Left renal pelvis (tissue), 4 donors: ENCODE results near the gene CHST15. TPM values are rescaled to one million over a fixed set of nuclear protein-coding genes. Genes with fewer than 3 reads are reported as not detected.

ENCODE experiments used
- DNase-seq, 4 donors: peaks; one replicate each; pipeline ENCODE4 v3.0.0-alpha.2; 2013; ENCODE audit warnings: low read depth in 4 of 4, low spot score in 3 of 4
- polyA plus RNA-seq, 4 donors: library from polyadenylated mRNA; unstranded; fragments of 120-200 nt; gene quantifications; one replicate each; pipeline ENCODE4 v1.2.1, GENCODE V29; 2013; ENCODE audit not compliant: insufficient read length in 4 of 4

The CHST15 gene
- polyA plus RNA-seq, 4 donors = 16.6 to 38.5 (median 20.0) TPM

GRCh38 chr10:124125305-124126116, 32.1 kb upstream of the CHST15 start:
- DNase-seq = no peak

DNA sequence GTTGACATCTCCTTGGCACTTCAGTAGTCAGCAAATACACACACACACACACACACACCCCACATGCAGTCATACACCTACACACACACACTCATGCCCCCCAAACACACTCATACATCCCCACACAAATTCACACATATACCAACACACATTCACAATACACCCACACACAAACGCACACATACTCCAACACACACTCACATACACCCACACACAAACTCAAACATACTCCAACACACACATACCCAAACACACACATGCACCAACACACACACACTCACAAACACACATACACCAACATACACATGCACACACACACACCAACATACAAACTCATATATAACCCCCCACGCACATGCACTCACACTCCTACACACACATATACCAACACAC, 31.4 kb upstream of the CHST15 start:
- DNase-seq = no peak

GRCh38 chr10:124124123-124124768, 30.8 kb upstream of the CHST15 start:
- DNase-seq = no peak

DNA sequence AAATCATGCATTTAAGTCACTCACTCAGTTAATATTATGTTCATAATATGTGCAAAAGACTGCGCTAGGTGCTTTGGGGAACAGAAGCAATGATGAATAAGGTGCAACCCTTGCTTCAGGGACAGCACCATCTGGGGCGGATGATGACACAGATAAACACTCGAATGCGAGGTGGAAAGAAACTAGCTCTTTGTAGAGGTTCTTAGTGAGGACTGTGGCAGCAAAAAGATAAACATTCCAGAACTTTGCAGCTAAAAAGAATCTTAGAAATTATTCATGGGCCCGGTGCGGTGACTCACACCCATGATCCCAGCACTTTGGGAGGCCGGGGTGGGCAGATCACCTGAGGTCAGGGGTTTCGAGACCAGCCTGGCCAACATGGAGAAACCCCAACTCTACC, 29.8 kb upstream of the CHST15 start:
- no peak for DNase-seq

DNA sequence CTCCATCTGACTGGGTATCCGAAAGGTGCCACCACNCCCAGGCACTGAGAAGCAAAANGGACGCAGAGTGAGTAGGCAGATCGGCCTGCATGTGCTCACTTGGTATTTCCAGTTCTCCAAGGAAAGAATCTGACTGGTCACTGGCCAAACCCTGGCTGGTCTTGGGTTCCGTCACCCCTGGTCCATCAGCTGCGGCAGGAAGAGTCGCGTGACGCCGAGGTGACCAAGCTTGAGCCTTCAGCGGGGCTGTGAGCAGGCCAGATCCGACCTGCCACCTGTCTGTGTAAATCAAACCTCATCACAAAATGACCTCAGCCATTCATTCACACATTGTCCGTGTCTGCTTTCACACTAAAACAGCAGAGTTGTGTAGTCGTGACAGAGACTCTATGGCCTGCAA, 28.8 kb upstream of the CHST15 start:
- no peak for DNase-seq

DNA sequence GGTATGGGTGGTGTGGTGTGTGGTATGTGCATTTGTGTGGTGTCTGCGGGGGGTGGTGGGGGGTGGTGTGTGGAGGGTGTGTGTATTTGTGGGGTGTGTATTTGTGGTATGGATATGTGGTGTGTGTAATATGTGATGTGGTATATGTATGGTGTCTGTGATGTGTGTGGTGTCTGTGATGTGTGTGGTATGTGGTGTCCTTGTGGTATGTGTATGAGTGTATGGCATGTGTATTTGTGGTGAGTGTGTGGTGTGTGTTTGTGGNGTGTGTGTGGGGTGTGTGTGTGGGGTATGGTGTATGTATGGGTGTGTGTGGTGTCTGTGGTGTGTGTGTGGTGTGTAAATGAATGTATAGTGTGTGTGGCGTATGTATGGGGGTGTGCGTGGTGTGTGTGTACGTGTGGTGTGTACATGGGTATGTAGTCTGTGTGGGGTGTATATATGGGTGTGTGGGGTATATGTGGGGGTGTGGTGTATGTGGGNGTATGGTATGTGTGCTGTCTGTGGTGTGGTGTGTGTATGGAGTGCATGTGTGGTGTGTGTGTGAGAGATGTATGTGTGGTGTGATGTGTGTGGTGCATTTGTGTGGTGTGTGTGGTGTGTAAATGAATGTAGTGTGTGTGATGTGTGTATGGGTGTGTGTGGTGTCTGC, 27.1 kb upstream of the CHST15 start:
- DNase-seq = no peak

DNA sequence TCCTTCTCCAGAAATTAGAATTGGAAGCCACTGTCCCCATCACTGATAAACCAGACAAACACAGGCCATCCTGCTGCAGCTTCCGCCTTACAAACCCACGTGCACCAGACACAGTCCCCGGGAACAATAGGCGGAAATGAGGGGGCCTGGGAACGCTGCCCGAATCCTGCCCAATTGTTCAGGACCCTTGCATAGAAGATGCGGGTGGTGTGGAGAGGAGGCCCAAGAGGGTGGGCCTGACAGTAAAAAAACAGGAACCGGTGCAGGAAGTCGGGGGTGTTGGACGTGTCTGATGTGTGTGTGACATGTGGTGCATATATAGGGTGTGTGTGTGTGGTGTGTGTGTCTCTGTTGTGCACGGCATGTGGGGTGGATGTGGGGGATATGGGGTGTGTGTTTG, 26.5 kb upstream of the CHST15 start:
- no peak for DNase-seq

DNA sequence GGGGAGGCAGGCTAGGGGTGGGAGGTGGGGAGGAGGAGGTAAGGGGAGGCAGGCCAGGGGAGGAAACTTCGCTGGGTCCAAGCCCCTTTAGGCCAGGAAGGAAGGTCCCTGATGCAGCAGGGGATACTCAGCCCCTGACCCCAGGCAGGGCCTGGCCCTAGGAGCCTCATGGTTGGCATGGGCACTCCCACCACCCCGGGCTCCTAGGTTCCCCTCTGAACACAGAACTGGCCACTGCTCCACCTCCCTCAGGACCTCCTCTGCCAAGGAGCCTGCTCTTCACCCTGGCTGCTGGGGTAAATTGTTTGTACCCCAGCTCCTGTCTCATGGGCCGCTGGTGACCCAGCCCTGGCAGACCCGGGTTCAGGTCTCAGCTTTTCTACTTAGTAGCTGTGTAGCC, 25.8 kb upstream of the CHST15 start:
- DNase-seq = no peak

DNA sequence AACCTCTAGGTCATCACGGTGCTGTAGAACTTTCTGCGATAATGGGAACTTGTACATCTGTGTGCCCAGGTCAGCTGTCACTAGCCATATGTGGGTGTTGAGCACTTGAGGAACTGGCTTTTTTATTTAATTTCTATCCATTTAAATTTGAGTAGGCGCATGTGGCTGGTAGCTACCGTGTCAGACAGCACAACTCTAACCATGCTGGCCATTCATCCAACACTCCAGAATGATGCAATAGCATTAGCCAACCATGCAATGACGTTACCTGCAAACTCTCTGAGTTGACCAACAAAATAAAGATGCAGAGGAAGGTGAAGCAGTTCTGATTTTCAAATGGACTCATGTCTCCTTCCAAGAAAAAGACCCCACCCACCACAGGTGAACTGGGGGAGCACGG, 24.4 kb upstream of the CHST15 start:
- no peak for DNase-seq

DNA sequence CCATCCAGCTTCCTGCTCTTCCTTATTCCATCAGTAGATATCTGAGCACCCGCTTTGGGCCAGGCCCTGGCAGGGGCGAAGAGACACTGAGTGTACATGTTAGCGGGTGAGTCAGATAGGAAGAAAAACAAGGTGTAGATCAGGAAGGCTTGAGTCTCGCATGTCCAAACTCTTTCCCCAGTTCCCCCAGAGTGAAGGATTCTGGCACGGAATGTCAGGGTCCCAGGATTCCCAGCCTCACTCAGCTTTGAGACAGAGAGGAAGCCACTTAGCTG, 24.1 kb upstream of the CHST15 start:
- no peak for DNase-seq

DNA sequence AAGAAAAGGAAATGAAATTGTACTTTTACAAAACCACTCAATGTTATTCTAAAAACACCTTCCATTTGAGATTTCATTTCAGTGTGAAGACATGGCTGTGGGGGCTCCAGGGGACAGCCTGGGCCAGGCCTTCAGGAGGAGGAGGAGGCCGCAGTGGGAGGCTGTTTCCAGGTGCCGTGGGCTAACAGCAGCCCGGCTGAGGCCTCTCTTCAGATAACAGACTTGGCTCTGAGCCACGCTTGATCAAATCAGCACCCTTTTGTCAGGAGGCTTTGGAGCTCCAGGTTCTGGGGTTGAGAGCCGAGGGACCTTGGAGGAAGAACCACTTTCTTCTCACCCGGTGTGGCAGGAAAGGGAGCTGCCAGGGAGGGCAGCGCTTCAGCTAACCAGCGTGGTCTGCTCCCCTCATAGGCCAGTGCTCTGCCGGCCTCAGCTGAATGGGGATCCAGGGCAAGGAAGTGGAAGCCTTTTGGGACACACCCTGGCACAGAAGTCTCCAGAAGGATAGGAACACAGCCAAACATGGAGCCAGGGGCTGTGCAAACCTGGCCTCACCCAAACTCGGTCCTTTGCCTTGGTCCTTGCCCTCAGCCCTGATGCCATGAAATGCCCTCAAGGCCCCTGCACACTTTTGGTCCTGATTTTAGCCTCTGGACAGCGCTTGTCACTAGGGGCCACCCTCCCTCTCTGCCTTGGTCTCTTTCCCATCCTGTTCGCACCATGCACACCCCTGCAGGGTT, 23.5 kb upstream of the CHST15 start:
- no peak for DNase-seq

GRCh38 chr10:124114696-124115095, 21.3 kb upstream of the CHST15 start:
- DNase-seq = no peak

GRCh38 chr10:124112891-124113580, 19.6 kb upstream of the CHST15 start:
- no peak for DNase-seq

GRCh38 chr10:124110882-124111281, 17.5 kb upstream of the CHST15 start:
- DNase-seq = no peak

DNA sequence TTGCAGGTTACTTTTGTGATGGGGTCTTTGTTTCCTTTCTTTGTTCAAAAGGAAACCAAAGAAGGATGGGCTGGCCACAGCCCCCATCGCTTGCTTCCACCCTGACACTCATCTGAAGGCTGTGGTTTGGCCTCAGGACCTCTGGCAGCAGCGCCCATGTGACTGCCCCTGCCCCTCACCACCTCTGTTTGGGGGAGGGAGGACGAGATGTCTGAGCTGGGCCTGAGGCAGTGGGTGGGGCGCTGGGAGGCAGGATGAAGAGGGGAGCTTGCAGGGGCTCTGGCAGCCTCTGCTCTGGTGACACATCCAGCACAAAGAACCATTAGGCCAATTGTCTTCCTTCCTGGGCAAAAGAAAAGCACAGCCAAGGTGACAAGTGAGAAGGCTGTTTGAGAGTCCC, 15.9 kb upstream of the CHST15 start:
- no peak for DNase-seq

DNA sequence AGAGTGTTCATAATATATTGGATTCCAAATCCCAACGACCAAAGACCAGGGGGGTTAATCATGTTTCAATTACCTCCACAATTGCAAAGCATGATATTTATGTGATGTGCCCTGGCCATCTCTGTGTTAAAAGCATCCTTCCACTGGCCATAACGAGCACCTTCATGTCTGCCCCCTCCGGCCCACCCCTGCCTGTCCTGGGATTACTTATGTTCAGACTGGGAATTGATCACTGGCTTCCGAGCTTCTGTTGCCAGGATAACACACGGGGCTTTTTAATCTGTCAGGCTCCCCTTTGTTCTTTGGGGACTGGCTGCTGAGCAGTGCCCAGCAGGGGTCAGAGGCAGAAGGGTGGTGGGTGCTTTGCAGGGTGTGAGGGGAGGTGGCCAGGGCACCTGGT, 13.7 kb upstream of the CHST15 start:
- DNase-seq = no peak

DNA sequence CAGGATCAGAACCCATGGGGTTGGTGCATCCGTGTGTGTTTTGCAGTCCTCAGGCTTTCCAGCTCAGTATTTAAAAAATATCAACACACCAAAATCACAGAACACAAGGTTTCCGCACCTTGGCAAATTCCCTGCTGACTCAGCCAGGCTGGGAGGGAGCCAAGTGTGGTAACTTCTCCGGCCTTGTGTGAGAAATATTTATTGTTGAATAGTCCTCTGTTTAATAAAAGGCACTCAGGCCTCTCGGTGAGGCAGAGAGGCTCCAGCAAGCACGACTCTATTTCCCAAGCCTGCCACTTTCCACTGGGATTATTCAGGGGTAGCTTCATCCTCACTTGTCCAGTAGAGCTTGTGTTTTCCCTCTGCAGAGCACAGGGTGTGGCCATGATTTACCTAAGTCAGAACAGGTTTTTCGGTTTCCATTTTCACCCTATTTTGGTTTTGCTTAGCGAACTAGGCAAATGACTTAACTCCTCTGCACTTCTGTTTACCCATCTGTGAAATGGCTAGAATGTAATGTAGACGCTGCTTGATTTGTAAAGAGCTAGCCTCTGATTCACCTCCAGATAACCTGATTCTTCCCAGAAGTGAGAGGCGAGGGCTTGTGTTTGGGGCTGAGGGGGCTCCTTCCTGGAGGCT, 13.0 kb upstream of the CHST15 start:
- DNase-seq = no peak

DNA sequence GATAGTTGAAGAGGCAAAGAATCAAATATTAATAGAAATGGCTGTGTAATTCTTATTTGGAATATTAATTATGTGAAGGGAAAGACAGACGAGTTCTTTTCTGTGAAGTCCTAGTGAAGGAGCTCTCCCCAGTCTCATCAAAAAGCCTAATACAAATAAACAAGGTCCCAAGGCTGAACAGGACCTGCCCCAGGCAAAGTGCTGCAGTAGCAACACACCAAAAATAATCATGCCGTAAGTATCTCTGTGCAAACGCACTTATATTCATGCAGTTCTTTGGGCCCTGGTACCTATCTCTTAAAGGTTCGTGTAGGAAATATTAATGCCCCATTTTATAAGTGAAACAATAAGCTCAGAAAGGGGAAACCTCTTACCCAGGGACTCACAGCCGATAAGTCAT, 12.2 kb upstream of the CHST15 start:
- no peak for DNase-seq

DNA sequence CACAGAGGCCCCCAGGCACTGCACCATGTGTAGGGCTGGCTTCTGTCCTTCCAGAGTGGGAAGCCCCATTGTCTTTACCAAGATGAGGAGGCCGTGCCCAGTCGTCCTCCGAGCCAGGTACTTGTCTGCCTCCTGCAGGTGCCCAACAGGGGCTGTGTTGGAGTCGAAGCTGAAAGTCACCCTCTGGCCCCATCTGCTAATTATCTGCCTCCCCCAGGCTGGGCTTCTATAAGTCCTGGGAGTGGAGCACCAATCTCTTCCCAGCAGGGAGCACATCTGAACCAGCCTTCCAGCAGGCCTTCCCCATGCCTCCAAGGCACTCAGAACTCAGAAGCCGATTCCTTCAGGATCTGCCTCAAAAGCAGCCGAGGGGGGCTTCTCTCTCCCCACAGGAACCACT, 11.6 kb upstream of the CHST15 start:
- no peak for DNase-seq

DNA sequence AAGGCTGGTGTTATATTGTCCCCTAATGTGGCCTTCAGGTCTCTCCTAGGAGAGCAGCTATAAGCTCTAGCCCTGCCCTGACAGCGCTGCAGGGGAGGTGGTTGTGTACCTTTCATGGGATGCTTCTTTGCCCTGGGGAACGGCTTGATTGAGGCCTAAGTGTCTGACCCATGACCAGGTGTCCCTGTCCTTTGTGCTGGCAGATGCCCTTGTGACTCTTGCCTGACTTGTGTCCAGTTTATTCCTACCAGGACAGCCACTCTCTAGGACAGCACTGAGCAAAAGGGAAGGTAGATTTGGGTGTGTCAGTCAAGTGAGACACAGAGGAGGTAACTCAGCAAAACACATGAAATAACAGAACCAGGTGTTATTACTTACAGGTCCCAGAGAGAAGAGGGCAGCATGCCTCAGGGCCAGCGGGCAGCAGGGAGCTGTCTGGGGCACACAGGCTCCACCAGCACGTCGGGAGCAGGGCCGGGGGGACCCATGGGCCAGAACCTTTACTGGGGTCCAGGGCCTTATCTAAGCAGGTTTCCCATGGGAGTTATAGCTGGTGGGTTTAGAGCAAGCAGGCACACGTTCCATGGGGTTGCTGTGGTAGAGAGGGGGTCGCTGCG, 10.7 kb upstream of the CHST15 start:
- DNase-seq = no peak
